ENCODE data around the gene APOBEC3G. TPM values are rescaled to one million over a fixed set of nuclear protein-coding genes. Genes with fewer than 3 reads are reported as not detected.
"Not testable (repeated sequence)": the region's sequence is repeated elsewhere in the genome, so short reads cannot be mapped to it uniquely, and the experiment has no call there.

Gene APOBEC3G
- 67.7 TPM for total RNA-seq (2013)
- polyA plus RNA-seq = 10 to 100 TPM; 33.3 to 73.6 (median 64.5) TPM
- 22.2 and 51.5 TPM in 2 replicates for polyA minus RNA-seq
- 1.4 to 18.8 (median 12.0) reads per million in 11 experiments for total RNA-seq

DNA sequence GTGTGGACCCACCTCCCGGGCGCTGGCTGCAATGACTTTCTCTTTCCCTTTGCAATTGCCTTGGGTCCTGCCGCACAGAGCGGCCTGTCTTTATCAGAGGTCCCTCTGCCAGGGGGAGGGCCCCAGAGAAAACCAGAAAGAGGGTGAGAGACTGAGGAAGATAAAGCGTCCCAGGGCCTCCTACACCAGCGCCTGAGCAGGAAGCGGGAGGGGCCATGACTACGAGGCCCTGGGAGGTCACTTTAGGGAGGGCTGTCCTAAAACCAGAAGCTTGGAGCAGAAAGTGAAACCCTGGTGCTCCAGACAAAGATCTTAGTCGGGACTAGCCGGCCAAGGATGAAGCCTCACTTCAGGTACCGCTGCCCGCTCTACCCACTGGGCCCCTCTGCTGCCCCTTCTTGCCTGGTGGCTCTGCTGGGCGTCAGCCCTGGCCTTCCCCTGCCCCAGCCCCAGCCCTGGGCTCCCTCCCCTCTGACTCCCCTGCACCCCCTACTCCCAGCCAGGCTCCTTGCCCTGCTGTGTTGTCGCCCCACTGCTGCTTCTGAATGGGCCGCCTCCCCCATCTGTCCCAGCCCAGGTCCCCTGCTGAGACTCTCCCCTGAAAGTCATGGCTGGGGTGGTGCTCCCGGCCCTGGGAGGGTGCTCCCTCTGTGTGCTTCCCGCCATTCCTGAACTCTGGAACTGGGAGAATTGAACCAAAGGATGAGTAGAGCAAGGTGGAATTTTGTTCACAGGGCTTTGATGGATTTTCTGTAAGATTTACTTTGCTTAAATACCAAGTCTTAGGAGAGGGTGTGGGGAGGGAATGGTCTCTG, at the start of gene APOBEC3G:
Gene APOBEC3G (plus strand): TSS at position 250 of the 815 bp plus-strand sequence. CDS start 87 bp downstream, at position 337.
- intact Hi-C loops (cut with micrococcal nuclease); H3K9me3 Mint-ChIP-seq; H3K27me3 ChIP-seq (ENCODE audit: control insufficient read depth in 2 of 2, insufficient read depth in 2 of 2, low read length in 2 of 2); H4K20me1 ChIP-seq (ENCODE audit: insufficient read depth, low read length); H3K9me3 ChIP-seq (replicated peaks in 1 of 2; ENCODE audit: control insufficient read depth in 1 of 2, insufficient read depth in 1 of 2, low read length in 2 of 2); H3K27me3 Mint-ChIP-seq (ENCODE audit: low read depth in 3 of 3): not testable (repeated sequence)
- Mint-ChIP-seq H3K36me3 (peaks cover 25 to 31% of the 10 kb centered on the region in 2 donors), H3K4me3 (peak within 1 kb of the TSS; percentile 87 to 94), H3K4me1 (peaks cover 43% of the 10 kb centered on the region), H3K27ac (peak within 1 kb of the TSS; percentile 84 to 95 (median 94))
- Histone ChIP-seq H3K9ac (ENCODE audit: insufficient read depth, low read length, poor library complexity, severe bottlenecking) (peak within 1 kb of the TSS; percentile 85), H2AFZ (ENCODE audit: insufficient read depth, low read depth, low read length, poor library complexity, severe bottlenecking) (peak within 1 kb of the TSS; percentile 88), H3K4me1 (ENCODE audit: control insufficient read depth in 1 of 2, insufficient read depth in 2 of 2, low read length in 2 of 2) (peaks cover 22 to 32% of the 10 kb centered on the region in 2 donors), H3K27ac (ENCODE audit: low read depth in 1 of 2, low read length in 2 of 2) (peak within 1 kb of the TSS; percentile 75 to 90), H3K36me3 (replicated peaks in 1 of 2; ENCODE audit: control insufficient read depth in 1 of 2, insufficient read depth in 2 of 2, low read length in 2 of 2) (peaks cover 20 to 25% of the 10 kb centered on the region in 2 donors), H3K79me2 (ENCODE audit: insufficient read depth, low read length) (peaks cover 14% of the 10 kb centered on the region), H3K4me2 (replicated peaks; ENCODE audit: extremely low read depth, low read length, poor library complexity, severe bottlenecking) (peak within 1 kb of the TSS; percentile 83), H3K4me3 (replicated peaks in 1 of 3; ENCODE audit: low read depth in 2 of 3, low read length in 3 of 3) (peak within 1 kb of the TSS; percentile 72 to 85 (median 79))
- peak; percentile 59 to 65 (median 62) for DNase-seq
- 6% methylated on average over 13 of the region's 17 CpGs for WGBS (ENCODE audit: insufficient coverage)

DNA sequence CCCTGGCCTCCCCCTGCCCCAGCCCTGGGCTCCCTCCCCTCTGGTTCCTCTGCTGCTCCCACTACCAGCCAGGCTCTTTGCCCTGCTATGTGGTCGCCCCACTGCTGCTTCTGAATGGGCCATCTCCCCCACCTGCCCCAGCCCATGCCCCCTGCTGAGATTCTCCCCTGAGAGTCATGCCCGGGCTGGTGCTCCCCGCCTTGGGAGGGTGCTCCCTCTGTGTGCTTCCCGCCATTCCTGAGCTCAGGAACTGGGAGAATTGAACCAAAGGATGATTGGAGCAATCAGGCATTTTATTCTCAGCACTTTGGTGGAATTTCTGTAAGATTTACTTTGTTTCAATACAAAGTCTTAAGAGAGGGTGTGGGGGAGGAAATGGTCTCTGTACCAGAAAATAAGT, 49.4 kb upstream of the APOBEC3G start:
- no peaks in the 10 kb centered on the region for H3K27me3 ChIP-seq (ENCODE audit: control insufficient read depth in 2 of 2, insufficient read depth in 2 of 2, low read length in 2 of 2)
- H3K27ac ChIP-seq (ENCODE audit: low read depth in 1 of 2, low read length in 2 of 2) = no peak overlapping the region
- H3K36me3 ChIP-seq (replicated peaks in 1 of 2; ENCODE audit: control insufficient read depth in 1 of 2, insufficient read depth in 2 of 2, low read length in 2 of 2) = peaks cover 2 to 9% of the 10 kb centered on the region in 2 donors
- peaks cover 0 to 2% of the 10 kb centered on the region in 2 donors for H3K4me1 ChIP-seq (ENCODE audit: control insufficient read depth in 1 of 2, insufficient read depth in 2 of 2, low read length in 2 of 2)
- TF ChIP-seq, protein P1, sequence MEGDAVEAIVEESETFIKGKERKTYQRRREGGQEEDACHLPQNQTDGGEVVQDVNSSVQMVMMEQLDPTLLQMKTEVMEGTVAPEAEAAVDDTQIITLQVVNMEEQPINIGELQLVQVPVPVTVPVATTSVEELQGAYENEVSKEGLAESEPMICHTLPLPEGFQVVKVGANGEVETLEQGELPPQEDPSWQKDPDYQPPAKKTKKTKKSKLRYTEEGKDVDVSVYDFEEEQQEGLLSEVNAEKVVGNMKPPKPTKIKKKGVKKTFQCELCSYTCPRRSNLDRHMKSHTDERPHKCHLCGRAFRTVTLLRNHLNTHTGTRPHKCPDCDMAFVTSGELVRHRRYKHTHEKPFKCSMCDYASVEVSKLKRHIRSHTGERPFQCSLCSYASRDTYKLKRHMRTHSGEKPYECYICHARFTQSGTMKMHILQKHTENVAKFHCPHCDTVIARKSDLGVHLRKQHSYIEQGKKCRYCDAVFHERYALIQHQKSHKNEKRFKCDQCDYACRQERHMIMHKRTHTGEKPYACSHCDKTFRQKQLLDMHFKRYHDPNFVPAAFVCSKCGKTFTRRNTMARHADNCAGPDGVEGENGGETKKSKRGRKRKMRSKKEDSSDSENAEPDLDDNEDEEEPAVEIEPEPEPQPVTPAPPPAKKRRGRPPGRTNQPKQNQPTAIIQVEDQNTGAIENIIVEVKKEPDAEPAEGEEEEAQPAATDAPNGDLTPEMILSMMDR (IDR thresholded peaks at IDR 0.05) = no peak
- no peaks in the 10 kb centered on the region for H3K79me2 ChIP-seq (ENCODE audit: insufficient read depth, low read length)
- peaks cover 17 to 23% of the 10 kb centered on the region in 2 donors for H3K36me3 Mint-ChIP-seq
- no peaks in the 10 kb centered on the region for H3K27me3 Mint-ChIP-seq (ENCODE audit: low read depth in 3 of 3)
- no peak for DNase-seq
- no peaks in the 10 kb centered on the region for H4K20me1 ChIP-seq (ENCODE audit: insufficient read depth, low read length)
- peaks cover 8% of the 10 kb centered on the region for H3K4me1 Mint-ChIP-seq
- 96% methylated on average over 4 of the region's 4 CpGs for WGBS (ENCODE audit: insufficient coverage)
- no peaks in the 10 kb centered on the region for H3K9me3 Mint-ChIP-seq
- H3K4me3 Mint-ChIP-seq = no peak overlapping the region
- no peak overlapping the region for H3K4me2 ChIP-seq (replicated peaks; ENCODE audit: extremely low read depth, low read length, poor library complexity, severe bottlenecking)
- H3K4me3 ChIP-seq (replicated peaks in 1 of 3; ENCODE audit: low read depth in 2 of 3, low read length in 3 of 3) = no peak overlapping the region
- no peaks in the 10 kb centered on the region for H3K9me3 ChIP-seq (replicated peaks in 1 of 2; ENCODE audit: control insufficient read depth in 1 of 2, insufficient read depth in 1 of 2, low read length in 2 of 2)
- intact Hi-C loops (cut with micrococcal nuclease) = no loop called here
- no peak overlapping the region for H2AFZ ChIP-seq (ENCODE audit: insufficient read depth, low read depth, low read length, poor library complexity, severe bottlenecking)
- H3K27ac Mint-ChIP-seq = no peak overlapping the region
- H3K9ac ChIP-seq (ENCODE audit: insufficient read depth, low read length, poor library complexity, severe bottlenecking) = no peak overlapping the region
